MCF 10A (cell line): ENCODE measurements around the gene GRID1. TPM values are rescaled to one million over a fixed set of nuclear protein-coding genes. Genes with fewer than 3 reads are reported as not detected.

Experiments used
- BruUV-seq: library from RNA; stranded (reverse); fragments of 400-500 nt; replicated peaks from 2 replicates; lab custom pipeline; 2021; lab: Mats Ljungman, UMichigan
- CTCF ChIA-PET: fragments of 300-600 bp; sonication (Branson Sonifier 250); formaldehyde crosslinking; extraction: SDS; loops from one replicate; lab custom pipeline; 2021; ENCODE audit warnings: antibody characterized with exemption, inconsistent platforms; lab: Yijun Ruan, JAX
- POLR2A ChIA-PET: fragments of 300-600, 350-650 bp; sonication (Branson Sonifier 250); formaldehyde crosslinking; extraction: SDS; loops from one replicate; lab custom pipeline; 2020; ENCODE audit warnings: antibody characterized with exemption, inconsistent platforms; lab: Yijun Ruan, JAX
- DNase-seq: peaks from one replicate; pipeline ENCODE4 v3.0.0-alpha.2; 2018; ENCODE audit not compliant: unreplicated experiment
- H3K27ac Mint-ChIP-seq: one replicate; pipeline ENCODE4 v1.8.0; 2022; ENCODE audit warnings: mild to moderate bottlenecking, low read depth, mixed read lengths; ENCODE audit not compliant: unreplicated experiment
- H3K27me3 Mint-ChIP-seq: one replicate; pipeline ENCODE4 v1.8.0; 2022; ENCODE audit warnings: mixed read lengths; ENCODE audit not compliant: insufficient read depth, unreplicated experiment
- H3K36me3 Mint-ChIP-seq: one replicate; pipeline ENCODE4 v1.8.0; 2022; ENCODE audit warnings: mild to moderate bottlenecking, moderate library complexity, mixed read lengths; ENCODE audit not compliant: insufficient read depth, unreplicated experiment
- H3K4me1 Mint-ChIP-seq: one replicate; pipeline ENCODE4 v1.8.0; 2022; ENCODE audit warnings: mixed read lengths; ENCODE audit not compliant: insufficient read depth, unreplicated experiment
- H3K4me3 Mint-ChIP-seq: one replicate; pipeline ENCODE4 v1.8.0; 2022; ENCODE audit warnings: mild to moderate bottlenecking, moderate library complexity, mixed read lengths; ENCODE audit not compliant: unreplicated experiment
- H3K9me3 Mint-ChIP-seq: one replicate; pipeline ENCODE4 v1.8.0; 2022; ENCODE audit warnings: mixed read lengths; ENCODE audit not compliant: unreplicated experiment
- CTCF ChIP-seq: fragments of 200-600 bp; IDR thresholded peaks from one replicate; pipeline ENCODE4 v1.8.0; 2022; ENCODE audit warnings: antibody characterized with exemption, mild to moderate bottlenecking; ENCODE audit not compliant: unreplicated experiment
- intact Hi-C: fragments of 100-400 bp; cut with micrococcal nuclease; formaldehyde crosslinking; loops from 2 replicates; pipeline ENCODE4 v1.14.1; 2022
- total RNA-seq: library from RNA; stranded (reverse); gene quantifications from 2 replicates; pipeline ENCODE4 v1.2.3, GENCODE V29; 2022

The GRID1 gene
- total RNA-seq, 1 experiment from 2014 or later, result not detected

GRCh38 chr10:86397120-86397519 is 30.5 kb upstream of the GRID1 start:
- BruUV-seq, result no TSS peak
- no peaks in the 10 kb centered on the region for H3K9me3 Mint-ChIP-seq

GRCh38 chr10:86393862-86394455 is 27.4 kb upstream of the GRID1 start:
- Mint-ChIP-seq H3K27ac (no peak overlapping the region), H3K4me3 (no peak overlapping the region), H3K9me3 (no peaks in the 10 kb centered on the region), H3K27me3 (no peaks in the 10 kb centered on the region), H3K36me3 (no peaks in the 10 kb centered on the region), H3K4me1 (peaks cover 6% of the 10 kb centered on the region)
- TF ChIP-seq CTCF, result no peak
- CTCF ChIA-PET, result interaction anchor here (1.0 kb wide), 1 partner anchor 418 kb away, joined by 3 read pairs; no protein-coding TSS in a partner anchor
- DNase-seq, result no peak
- BruUV-seq, result no TSS peak
- POLR2A ChIA-PET, result no interaction called here
- intact Hi-C loops, result no loop called here

More at GRCh38 chr10:86397120-86397519, 30.5 kb upstream of the GRID1 start:
- H3K4me1 Mint-ChIP-seq, result peaks cover 16% of the 10 kb centered on the region
- peaks cover 4% of the 10 kb centered on the region for H3K27me3 Mint-ChIP-seq
- no peak overlapping the region for H3K4me3 Mint-ChIP-seq
- DNase-seq, result no peak
- intact Hi-C loops, result no loop called here
- no peaks in the 10 kb centered on the region for H3K36me3 Mint-ChIP-seq
- CTCF ChIA-PET, result no interaction called here
- TF ChIP-seq CTCF, result no peak
- POLR2A ChIA-PET, result no interaction called here
- H3K27ac Mint-ChIP-seq, result no peak overlapping the region

DNA sequence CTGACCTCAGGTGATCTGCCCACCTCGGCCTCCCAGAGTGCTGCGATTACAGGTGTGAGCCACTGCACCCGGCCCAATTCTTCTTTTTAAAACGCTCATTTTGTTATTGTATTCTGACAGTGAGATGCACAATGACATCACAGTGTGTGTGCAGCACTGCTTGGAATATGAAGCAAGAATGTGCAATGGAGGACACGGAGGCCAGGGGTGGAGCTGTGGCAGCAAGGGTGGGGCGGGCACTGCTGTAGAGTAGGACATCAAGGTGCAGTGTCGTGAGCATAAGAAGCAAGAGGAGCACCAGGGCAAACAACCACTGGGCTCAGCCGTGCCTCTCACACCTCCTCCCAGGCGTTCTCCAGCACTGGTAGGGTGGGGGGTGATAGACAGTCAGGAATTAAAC is 26.8 kb upstream of the GRID1 start:
- H3K9me3 Mint-ChIP-seq, result no peaks in the 10 kb centered on the region
- CTCF ChIA-PET, result no interaction called here
- POLR2A ChIA-PET, result no interaction called here
- H3K27ac Mint-ChIP-seq, result no peak overlapping the region
- H3K4me3 Mint-ChIP-seq, result no peak overlapping the region
- peaks cover 6% of the 10 kb centered on the region for H3K4me1 Mint-ChIP-seq
- BruUV-seq, result no TSS peak
- no peaks in the 10 kb centered on the region for H3K36me3 Mint-ChIP-seq
- H3K27me3 Mint-ChIP-seq, result no peaks in the 10 kb centered on the region
- no peak for DNase-seq
- TF ChIP-seq CTCF, result no peak
- intact Hi-C loops, result no loop called here

DNA sequence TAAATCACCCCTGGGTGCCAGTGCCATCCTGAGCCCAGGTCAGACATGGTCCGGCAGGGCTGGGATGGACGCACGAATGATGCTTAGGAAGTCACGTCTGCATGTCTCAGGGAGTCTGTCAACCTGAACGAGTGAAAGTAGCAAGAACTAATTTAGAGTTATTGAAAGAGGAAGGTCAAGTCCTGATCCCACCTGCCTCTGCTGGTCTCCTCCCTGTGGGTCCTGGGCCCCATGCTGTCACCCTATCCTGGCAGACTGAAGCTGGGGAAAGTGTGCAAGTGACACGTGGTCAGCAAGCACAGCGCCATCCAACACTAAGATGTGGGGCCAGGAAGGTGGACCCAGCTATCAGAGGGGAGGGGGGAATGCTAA is 26.1 kb upstream of the GRID1 start:
- Mint-ChIP-seq H3K36me3 (no peaks in the 10 kb centered on the region), H3K4me1 (peaks cover 6% of the 10 kb centered on the region), H3K27me3 (no peaks in the 10 kb centered on the region), H3K4me3 (no peak overlapping the region), H3K9me3 (no peaks in the 10 kb centered on the region), H3K27ac (no peak overlapping the region)
- BruUV-seq, result no TSS peak
- DNase-seq, result no peak
- no peak for TF ChIP-seq CTCF
- POLR2A ChIA-PET, result interaction anchor here (0.6 kb wide), 1 partner anchor 113 kb away, joined by 3 read pairs; no protein-coding TSS in a partner anchor
- intact Hi-C loops, result no loop called here
- CTCF ChIA-PET, result interaction anchor here (0.7 kb wide), 1 partner anchor 830 kb away, joined by 3 read pairs; no protein-coding TSS in a partner anchor
